ENCODE results near the gene ADGRG7. TPM values are rescaled to one million over a fixed set of nuclear protein-coding genes. Genes with fewer than 3 reads are reported as not detected.
"Not testable (repeated sequence)": the region's sequence is repeated elsewhere in the genome, so short reads cannot be mapped to it uniquely, and the experiment has no call there.

ADGRG7 gene
- total RNA-seq, 2 experiments from 2014 or later, result not detected

DNA sequence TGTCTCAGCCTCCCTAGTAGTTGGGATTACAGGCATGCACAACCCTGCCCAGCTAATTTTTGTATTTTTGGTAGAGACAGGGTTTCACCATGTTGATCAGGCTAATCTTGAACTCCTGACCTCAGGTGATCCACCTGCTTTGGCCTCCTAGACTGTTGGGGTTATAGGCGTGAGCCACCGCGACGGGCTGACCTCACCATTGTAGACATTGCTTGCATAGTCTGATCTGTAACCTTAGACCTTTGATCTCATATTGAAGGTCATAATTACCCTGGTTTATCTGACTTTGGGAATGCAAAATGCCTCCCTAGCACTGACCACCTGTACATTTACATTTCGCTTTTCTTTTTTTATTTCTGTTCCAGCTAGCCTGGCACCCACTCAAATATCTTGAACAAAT is 31.2 kb downstream of the ADGRG7 start:
- no peaks in the 10 kb centered on the region for H3K9me3 Mint-ChIP-seq
- H3K27ac Mint-ChIP-seq, result no peak overlapping the region
- H3K27me3 Mint-ChIP-seq, result no peaks in the 10 kb centered on the region
- ChIA-PET CTCF (interaction anchor here (1.1 kb wide), 1 partner anchor 325 kb away, joined by 3 read pairs; no protein-coding TSS in a partner anchor), POLR2A (no interaction called here)
- DNase-seq, result no peak
- peaks cover 11% of the 10 kb centered on the region for H3K4me1 Mint-ChIP-seq
- H3K4me3 Mint-ChIP-seq, result no peak overlapping the region
- no peaks in the 10 kb centered on the region for H3K36me3 Mint-ChIP-seq (ENCODE audit: low read depth)

DNA sequence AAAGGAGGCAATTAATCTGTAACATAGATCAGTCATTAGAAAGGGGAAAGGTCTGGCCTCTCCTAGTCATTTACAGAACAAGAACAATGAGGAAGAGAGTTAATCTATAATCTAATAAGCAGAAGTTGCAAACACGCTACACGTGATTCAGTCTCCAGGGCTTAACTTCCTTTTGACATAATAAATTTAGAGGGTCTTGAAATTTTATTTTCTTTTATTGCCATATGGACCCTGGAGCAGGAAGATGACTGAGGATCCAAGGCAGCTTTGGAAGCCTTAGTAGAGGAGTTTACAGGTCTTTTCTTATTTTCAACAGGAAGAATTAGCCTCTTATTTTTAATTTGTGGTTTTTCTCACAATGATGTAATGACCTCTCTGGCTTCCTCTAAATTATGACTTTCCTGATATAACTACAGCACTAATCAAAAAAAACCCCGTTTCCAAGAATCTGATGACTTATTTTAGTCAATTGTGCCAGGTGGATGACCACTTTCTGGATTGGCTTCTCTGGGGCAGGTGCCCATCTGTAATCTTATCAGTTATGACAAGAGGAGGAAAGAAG is 32.2 kb downstream of the ADGRG7 start:
- Mint-ChIP-seq H3K27ac (no peak overlapping the region), H3K4me1 (peaks cover 11% of the 10 kb centered on the region), H3K4me3 (no peak overlapping the region), H3K27me3 (no peaks in the 10 kb centered on the region), H3K9me3 (no peaks in the 10 kb centered on the region), H3K36me3 (ENCODE audit: low read depth) (no peaks in the 10 kb centered on the region)
- ChIA-PET CTCF (no interaction called here), POLR2A (no interaction called here)
- DNase-seq, result no peak

DNA sequence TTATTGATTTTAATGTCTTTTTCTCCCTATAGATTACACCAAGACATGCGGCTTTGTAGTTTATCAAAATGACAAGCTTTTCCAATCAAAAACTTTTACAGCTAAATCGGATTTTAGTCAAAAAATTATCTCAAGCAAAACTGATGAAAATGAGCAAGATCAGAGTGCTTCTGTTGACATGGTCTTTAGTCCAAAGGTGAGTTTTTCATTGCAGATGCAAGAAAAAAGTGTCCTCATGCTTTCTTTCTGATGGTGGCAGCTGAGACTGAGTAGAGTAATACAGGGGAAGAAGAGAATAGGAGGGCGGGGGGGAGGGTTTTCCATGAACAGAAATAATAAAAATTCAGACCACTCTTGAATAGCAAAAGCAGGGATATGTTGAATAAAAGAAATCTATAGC is 36.5 kb downstream of the ADGRG7 start:
- Mint-ChIP-seq H3K9me3 (no peaks in the 10 kb centered on the region), H3K27ac (no peak overlapping the region), H3K4me3 (no peak overlapping the region), H3K4me1 (peaks cover 17% of the 10 kb centered on the region), H3K27me3 (no peaks in the 10 kb centered on the region), H3K36me3 (ENCODE audit: low read depth) (no peaks in the 10 kb centered on the region)
- ChIA-PET POLR2A (no interaction called here), CTCF (interaction anchor here (1.5 kb wide), 1 partner anchor 183 kb away, joined by 5 read pairs; no protein-coding TSS in a partner anchor)
- DNase-seq, result no peak

DNA sequence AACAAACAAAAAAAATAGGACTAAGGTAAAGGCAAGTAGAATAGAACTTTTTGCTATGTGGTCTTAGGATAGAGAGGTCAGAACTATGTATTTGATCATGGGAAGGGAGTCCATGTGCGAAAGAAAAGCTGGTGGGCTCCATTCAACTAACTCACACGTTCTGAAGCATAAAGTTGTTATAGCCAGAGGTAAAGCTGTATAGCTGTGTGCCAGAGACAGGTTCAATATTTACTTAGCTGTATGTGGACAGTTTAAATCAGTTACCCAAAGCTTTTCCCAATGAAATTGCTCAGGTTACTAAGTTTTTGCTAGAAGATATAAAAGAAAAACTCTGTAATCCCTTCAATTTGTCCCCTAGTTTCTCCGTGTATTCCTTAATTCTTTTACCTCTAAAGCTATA is 37.8 kb downstream of the ADGRG7 start:
- CTCF ChIA-PET, result interaction anchor here (0.9 kb wide), 1 partner anchor 250 kb away, joined by 3 read pairs; no protein-coding TSS in a partner anchor
- POLR2A ChIA-PET, result no interaction called here
- no peak overlapping the region for H3K27ac Mint-ChIP-seq
- no peaks in the 10 kb centered on the region for H3K9me3 Mint-ChIP-seq
- H3K36me3 Mint-ChIP-seq (ENCODE audit: low read depth), result no peaks in the 10 kb centered on the region
- peaks cover 12% of the 10 kb centered on the region for H3K4me1 Mint-ChIP-seq
- H3K27me3 Mint-ChIP-seq, result no peaks in the 10 kb centered on the region
- no peak for DNase-seq
- H3K4me3 Mint-ChIP-seq, result no peak overlapping the region

DNA sequence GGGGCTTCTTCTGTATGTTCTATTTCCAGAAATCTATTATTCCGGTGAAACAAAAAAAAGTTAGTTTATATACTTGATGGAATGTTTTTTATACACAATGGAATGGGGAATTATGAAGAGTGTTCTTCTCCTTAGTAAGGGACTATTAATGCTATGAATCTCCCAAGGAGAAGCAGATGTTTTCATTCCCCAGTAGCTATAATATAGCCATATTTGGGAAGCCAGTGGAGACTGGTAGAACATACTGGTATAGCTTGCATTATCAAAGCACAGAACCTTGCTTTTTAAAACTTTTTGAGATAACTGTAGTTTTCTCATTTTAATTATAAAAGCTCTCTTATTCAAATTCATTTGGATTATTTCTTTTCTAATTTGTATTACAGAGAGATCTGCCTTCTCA is 38.3 kb downstream of the ADGRG7 start:
- CTCF ChIA-PET, result interaction anchor here (0.9 kb wide), 1 partner anchor 250 kb away, joined by 3 read pairs; no protein-coding TSS in a partner anchor
- Mint-ChIP-seq H3K9me3 (no peaks in the 10 kb centered on the region), H3K4me1 (peaks cover 12% of the 10 kb centered on the region), H3K4me3 (no peak overlapping the region), H3K27me3 (no peaks in the 10 kb centered on the region), H3K36me3 (ENCODE audit: low read depth) (no peaks in the 10 kb centered on the region), H3K27ac (no peak overlapping the region)
- POLR2A ChIA-PET, result no interaction called here
- DNase-seq, result no peak

DNA sequence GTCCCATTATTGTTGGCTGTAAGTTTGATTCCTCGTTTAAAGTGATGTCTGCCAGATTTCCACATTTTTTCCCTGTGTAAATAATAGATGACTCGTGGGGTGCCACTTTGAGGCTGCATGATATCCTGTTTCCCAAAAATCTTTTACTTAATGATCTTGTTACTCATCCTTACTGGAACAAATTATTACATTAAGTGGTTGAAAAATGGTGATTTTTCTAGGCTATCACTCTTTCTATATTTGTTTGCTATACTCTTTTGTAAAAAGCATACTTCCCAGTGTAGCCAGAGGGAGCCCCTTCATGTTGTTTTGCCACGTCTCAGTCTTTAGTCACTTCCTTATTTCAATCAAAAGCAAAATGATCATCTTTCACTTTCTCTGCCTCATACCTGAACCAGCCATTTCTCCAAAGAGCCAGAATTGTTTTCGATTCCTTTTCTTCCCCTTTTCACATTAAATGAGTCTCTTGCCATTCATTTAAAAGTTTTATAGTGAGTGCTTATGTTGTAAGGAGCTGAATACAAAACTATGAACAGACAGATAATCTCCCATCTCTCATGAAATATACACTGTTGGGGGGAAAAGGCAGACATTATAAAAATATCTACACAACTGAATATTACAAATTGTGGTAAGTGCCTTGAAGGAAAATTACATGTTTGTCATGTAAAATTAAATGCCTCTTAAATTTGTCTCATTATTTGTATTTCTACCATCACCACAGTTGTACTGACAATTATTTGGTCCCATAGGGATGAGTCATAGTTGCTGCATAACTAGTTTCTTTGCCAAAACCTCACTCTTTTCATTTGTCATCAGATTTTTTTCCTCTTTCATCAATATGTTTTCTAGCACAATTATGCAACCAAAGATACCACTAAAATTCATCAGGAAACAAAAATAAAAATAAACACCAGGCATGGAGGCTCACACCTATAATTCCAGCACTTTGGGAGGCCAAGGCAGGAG is 41.5 kb downstream of the ADGRG7 start:
- H3K27ac Mint-ChIP-seq, result peak overlapping the region; percentile 72
- ChIA-PET POLR2A (interaction anchor here (0.7 kb wide), 1 partner anchor 59 kb away, joined by 3 read pairs; the partner anchor contains the start of gene TFG), CTCF (interaction anchor here (1.2 to 1.4 kb wide), 2 partner anchors 9 to 188 kb away, joined by 3 read pairs; no protein-coding TSS in a partner anchor)
- no peaks in the 10 kb centered on the region for H3K36me3 Mint-ChIP-seq (ENCODE audit: low read depth)
- H3K4me3 Mint-ChIP-seq, result peak overlapping the region; percentile 49
- no peaks in the 10 kb centered on the region for H3K9me3 Mint-ChIP-seq
- no peaks in the 10 kb centered on the region for H3K27me3 Mint-ChIP-seq
- peak; percentile 22 for DNase-seq
- peaks cover 12% of the 10 kb centered on the region for H3K4me1 Mint-ChIP-seq

DNA sequence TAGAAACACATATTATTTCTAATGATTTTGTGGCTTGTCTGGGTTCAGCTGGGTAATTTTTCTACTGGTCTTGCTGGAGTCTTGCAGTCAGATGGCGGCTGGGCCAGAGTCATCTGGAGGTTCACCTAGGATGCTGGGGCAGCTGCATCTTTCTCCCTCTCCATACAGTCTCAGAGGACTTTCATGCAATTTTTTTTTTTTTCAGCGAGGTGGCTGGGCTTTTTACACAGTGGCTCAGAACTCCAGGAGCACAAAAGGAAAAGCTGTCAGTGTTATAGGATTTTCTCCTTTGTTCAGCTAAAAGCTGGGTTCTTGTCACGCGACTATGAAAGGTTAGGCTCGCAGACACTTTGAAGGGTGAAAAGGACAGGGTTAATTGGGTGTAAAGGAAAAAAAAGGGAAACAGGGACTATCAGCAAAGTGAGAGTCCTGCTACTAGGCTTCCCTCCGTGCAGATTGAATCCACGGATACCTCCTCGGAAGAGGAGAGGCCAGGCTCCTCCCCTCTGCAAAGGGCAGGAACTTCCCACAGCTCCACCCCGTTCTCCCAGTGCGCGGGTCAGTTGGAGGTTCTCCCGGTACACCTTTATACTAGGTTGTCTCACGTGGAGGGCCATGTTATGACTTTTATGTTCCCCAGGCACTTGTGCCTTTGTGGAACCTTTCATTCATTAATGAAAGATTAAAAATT is 44.3 kb downstream of the ADGRG7 start:
- Mint-ChIP-seq H3K27ac (no peak overlapping the region), H3K4me3 (no peak overlapping the region), H3K27me3 (no peaks in the 10 kb centered on the region), H3K4me1 (peaks cover 12% of the 10 kb centered on the region), H3K36me3 (ENCODE audit: low read depth) (no peaks in the 10 kb centered on the region), H3K9me3 (no peaks in the 10 kb centered on the region)
- ChIA-PET CTCF (no interaction called here), POLR2A (interaction anchor here (0.6 kb wide), 2 partner anchors 14 to 444 kb away, joined by 3 read pairs; no protein-coding TSS in a partner anchor)
- DNase-seq, result no peak

DNA sequence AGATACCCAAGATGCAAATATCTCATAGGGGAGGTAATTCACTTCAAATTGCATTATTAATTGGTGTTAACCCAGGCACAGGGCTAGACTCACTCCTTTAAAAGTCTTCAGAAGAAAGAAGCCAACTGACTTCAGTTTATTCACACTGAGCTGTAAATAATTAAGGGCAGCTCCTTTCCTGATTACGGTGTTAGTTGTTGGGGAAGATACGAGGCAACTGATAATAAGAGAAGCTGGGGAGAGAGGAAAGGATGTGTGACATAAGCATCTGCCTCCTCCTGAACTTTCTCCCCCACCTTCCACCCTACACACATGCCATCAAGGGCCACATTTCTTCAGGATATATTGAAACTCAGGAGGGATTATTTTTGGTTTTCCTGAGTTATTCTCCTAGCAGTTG is 47.5 kb downstream of the ADGRG7 start:
- Mint-ChIP-seq H3K27ac (no peak overlapping the region), H3K4me1 (no peaks in the 10 kb centered on the region), H3K27me3 (peaks cover under 1% of the 10 kb centered on the region), H3K9me3 (no peaks in the 10 kb centered on the region), H3K4me3 (no peak overlapping the region), H3K36me3 (ENCODE audit: low read depth) (no peaks in the 10 kb centered on the region)
- ChIA-PET CTCF (no interaction called here), POLR2A (interaction anchor here (1.2 kb wide), 1 partner anchor 52 kb away, joined by 3 read pairs; no protein-coding TSS in a partner anchor)
- DNase-seq, result no peak

DNA sequence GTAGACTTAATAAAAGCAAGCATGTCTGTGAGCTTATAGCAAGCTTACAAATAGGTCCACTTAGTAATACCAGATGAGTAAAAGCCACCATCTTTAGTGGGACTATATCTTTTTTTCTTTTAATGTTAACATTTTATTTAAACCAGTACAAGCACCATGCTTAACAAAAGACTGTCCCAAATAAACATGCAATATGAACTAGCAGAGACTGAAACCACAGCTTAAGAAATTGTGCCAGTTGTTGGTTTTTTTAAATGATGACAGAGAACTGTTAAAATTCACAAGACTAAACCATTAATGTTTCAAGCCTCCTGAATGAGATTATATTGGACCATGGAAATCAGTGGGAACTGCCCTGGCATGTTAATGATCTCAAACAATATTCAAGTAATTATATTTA is 51.9 kb downstream of the ADGRG7 start:
- DNase-seq; POLR2A ChIA-PET; H3K9me3 Mint-ChIP-seq; H3K4me3 Mint-ChIP-seq; H3K27ac Mint-ChIP-seq; H3K36me3 Mint-ChIP-seq (ENCODE audit: low read depth); H3K27me3 Mint-ChIP-seq: not testable (repeated sequence)
- peaks cover 19% of the 10 kb centered on the region for H3K4me1 Mint-ChIP-seq
- CTCF ChIA-PET, result interaction anchor here (0.6 kb wide), 1 partner anchor 830 kb away, joined by 4 read pairs; no protein-coding TSS in a partner anchor

DNA sequence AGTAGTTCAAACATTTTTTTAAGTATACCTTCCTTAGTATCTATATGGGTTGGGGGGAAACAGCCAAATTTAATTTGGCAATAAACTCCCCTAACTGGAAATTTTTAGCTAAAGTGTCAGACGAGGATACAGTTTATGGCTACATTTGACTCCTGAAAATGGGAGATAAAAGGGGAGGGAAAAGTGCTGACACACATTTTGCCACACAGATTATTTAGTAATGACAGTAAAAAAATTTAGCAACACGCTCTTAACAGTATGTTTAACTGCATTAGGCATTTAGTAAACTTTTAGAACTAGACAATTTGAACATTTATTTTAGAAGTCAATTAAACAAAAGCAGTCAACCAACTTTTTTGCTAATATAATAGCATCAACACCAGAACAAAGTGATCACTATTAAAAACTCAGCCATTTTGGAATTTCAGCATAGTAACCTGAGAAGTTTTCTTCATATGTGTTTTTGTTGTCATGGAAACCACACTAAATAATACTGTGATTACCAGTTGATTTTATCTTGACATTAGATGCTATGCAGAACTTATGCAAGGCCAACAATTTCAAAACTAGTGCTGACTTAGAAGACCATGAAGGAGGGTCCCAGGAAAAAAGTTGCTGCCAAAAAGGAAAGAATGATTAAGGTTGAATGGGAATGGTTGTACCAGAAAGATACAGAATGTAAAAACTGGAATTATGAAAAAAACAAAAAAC is 52.9 kb downstream of the ADGRG7 start:
- no peak overlapping the region for H3K4me3 Mint-ChIP-seq
- peaks cover 7% of the 10 kb centered on the region for H3K27me3 Mint-ChIP-seq
- no peak overlapping the region for H3K27ac Mint-ChIP-seq
- peaks cover 19% of the 10 kb centered on the region for H3K4me1 Mint-ChIP-seq
- no peak for DNase-seq
- ChIA-PET POLR2A (no interaction called here), CTCF (no interaction called here)
- H3K36me3 Mint-ChIP-seq (ENCODE audit: low read depth), result no peaks in the 10 kb centered on the region
- H3K9me3 Mint-ChIP-seq, result peaks cover 1% of the 10 kb centered on the region

DNA sequence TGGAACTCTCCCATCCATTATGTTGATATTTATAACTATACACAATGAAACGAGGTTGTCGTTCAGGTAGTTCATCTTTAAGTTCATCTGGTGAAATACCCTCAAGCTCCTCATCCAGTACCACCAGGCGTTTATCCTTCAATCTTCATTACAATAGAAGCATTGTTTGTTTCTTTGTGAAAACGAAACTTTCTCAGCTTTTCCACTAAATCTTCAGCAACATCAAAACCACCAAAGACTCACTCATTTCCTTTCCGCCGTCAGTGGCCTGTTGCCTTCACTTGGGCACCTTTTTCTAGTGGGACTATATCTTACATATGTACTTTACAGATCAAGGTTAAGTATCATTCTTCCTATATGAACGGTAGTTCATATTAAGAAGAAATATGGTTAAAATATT is 55.8 kb downstream of the ADGRG7 start:
- H3K36me3 Mint-ChIP-seq (ENCODE audit: low read depth), result no peaks in the 10 kb centered on the region

DNA sequence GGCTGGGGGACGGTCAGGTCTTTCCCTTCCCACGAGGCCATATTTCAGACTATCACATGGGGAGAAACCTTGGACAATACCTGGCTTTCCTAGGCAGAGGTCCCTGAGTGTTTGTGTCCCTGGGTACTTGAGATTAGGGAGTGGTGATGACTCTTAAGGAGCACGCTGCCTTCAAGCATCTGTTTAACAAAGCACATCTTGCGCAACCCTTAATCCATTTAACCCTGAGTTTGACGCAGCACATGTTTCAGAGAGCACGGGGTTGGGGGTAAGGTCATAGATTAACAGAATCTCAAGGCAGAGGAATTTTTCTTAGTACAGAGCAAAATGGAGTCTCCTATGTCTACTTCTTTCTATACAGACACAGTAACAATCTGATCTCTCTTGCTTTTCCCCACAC is 57.3 kb downstream of the ADGRG7 start:
- CTCF ChIA-PET; H3K4me3 Mint-ChIP-seq; POLR2A ChIA-PET; H3K27ac Mint-ChIP-seq; H3K36me3 Mint-ChIP-seq (ENCODE audit: low read depth); DNase-seq: not testable (repeated sequence)
- Mint-ChIP-seq H3K27me3 (peaks cover 12% of the 10 kb centered on the region), H3K9me3 (peaks cover 18% of the 10 kb centered on the region), H3K4me1 (peaks cover 19% of the 10 kb centered on the region)

More for the DNA sequence above, 55.8 kb downstream of the ADGRG7 start:
- Mint-ChIP-seq H3K27ac (peak overlapping the region; percentile 50), H3K4me1 (peaks cover 19% of the 10 kb centered on the region), H3K4me3 (peak overlapping the region; percentile 33), H3K27me3 (peaks cover 7% of the 10 kb centered on the region), H3K9me3 (peaks cover 7% of the 10 kb centered on the region)
- CTCF ChIA-PET, result interaction anchor here (0.6 to 0.9 kb wide), 2 partner anchors 45 to 399 kb away, joined by 3 read pairs; no protein-coding TSS in a partner anchor
- POLR2A ChIA-PET, result interaction anchor here (0.6 kb wide), 1 partner anchor 44 kb away, joined by 3 read pairs; the partner anchor contains the start of gene TFG
- peak; percentile 54 for DNase-seq
